Measurements from ENCODE around the gene ANKLE2.

ANKLE2 gene

GRCh38 chr12:132731574-132731973 lies 30.1 kb downstream of the ANKLE2 start:
- Histone ChIP-seq H3K79me2 (ENCODE audit: insufficient read depth, low read length) (no peaks in the 10 kb centered on the region), H3K9me3 (ENCODE audit: insufficient read depth, low read length) (no peaks in the 10 kb centered on the region), H3K9ac (ENCODE audit: low read length) (no peak overlapping the region), H3K27ac (ENCODE audit: low read depth, low read length) (no peak overlapping the region), H3K4me2 (ENCODE audit: low read depth, low read length, poor library complexity, severe bottlenecking) (no peak overlapping the region), H3K27me3 (ENCODE audit: low read length) (no peaks in the 10 kb centered on the region), H3K9me2 (replicated peaks; ENCODE audit: insufficient read depth, low read length) (no peaks in the 10 kb centered on the region), H2AFZ (ENCODE audit: low read depth, low read length, severe bottlenecking) (no peak overlapping the region), H3K36me3 (ENCODE audit: low read length) (peaks cover 35% of the 10 kb centered on the region; the same call in 1 of the 2 replicates), H3K4me3 (ENCODE audit: insufficient read depth, low read length, poor library complexity, severe bottlenecking) (no peak overlapping the region), H4K20me1 (ENCODE audit: low read depth, low read length) (no peaks in the 10 kb centered on the region), H3F3A (ENCODE audit: insufficient read depth) (peaks cover 8% of the 10 kb centered on the region; the same call in 1 of the 2 replicates)
- TF ChIP-seq CTCF (IDR thresholded peaks at IDR 0.05; ENCODE audit: insufficient read depth, low read length, poor library complexity, severe bottlenecking) (no peak), EZH2phosphoT487 (conservative IDR thresholded peaks at IDR 0.05; ENCODE audit: low read length) (no peak)

- H3K27me3 ChIP-seq (ENCODE audit: low read length), result no peaks in the 10 kb centered on the region
- H4K20me1 ChIP-seq (ENCODE audit: low read depth, low read length), result peaks cover 2% of the 10 kb centered on the region; the same call in 1 of the 2 replicates
- no peaks in the 10 kb centered on the region for H3K9me3 ChIP-seq (ENCODE audit: insufficient read depth, low read length)
- H3K79me2 ChIP-seq (ENCODE audit: insufficient read depth, low read length), result no peaks in the 10 kb centered on the region
- H3K9ac ChIP-seq (ENCODE audit: low read length), result no peak overlapping the region
- peaks cover 16% of the 10 kb centered on the region for H3F3A ChIP-seq (ENCODE audit: insufficient read depth)
- H3K9me2 ChIP-seq (replicated peaks; ENCODE audit: insufficient read depth, low read length), result no peaks in the 10 kb centered on the region
- no peak overlapping the region for H3K4me3 ChIP-seq (ENCODE audit: insufficient read depth, low read length, poor library complexity, severe bottlenecking)
- H3K36me3 ChIP-seq (ENCODE audit: low read length), result peaks cover 42% of the 10 kb centered on the region
- H3K27ac ChIP-seq (ENCODE audit: low read depth, low read length), result no peak overlapping the region
- no peak overlapping the region for H3K4me2 ChIP-seq (ENCODE audit: low read depth, low read length, poor library complexity, severe bottlenecking)
- TF ChIP-seq EZH2phosphoT487 (conservative IDR thresholded peaks at IDR 0.05; ENCODE audit: low read length), result no peak
- no peak for TF ChIP-seq CTCF (IDR thresholded peaks at IDR 0.05; ENCODE audit: insufficient read depth, low read length, poor library complexity, severe bottlenecking)
- H2AFZ ChIP-seq (ENCODE audit: low read depth, low read length, severe bottlenecking), result no peak overlapping the region
These were observed 31.3 kb downstream of the ANKLE2 start for GRCh38 chr12:132730353-132730752.

GRCh38 chr12:132729541-132730320 lies 31.9 kb downstream of the ANKLE2 start:
- Histone ChIP-seq H3K9me3 (ENCODE audit: insufficient read depth, low read length) (no peaks in the 10 kb centered on the region), H3K9me2 (replicated peaks; ENCODE audit: insufficient read depth, low read length) (no peaks in the 10 kb centered on the region), H3K4me3 (ENCODE audit: insufficient read depth, low read length, poor library complexity, severe bottlenecking) (no peak overlapping the region), H3K27me3 (ENCODE audit: low read length) (no peaks in the 10 kb centered on the region), H2AFZ (ENCODE audit: low read depth, low read length, severe bottlenecking) (no peak overlapping the region), H3K27ac (ENCODE audit: low read depth, low read length) (no peak overlapping the region), H3K4me2 (ENCODE audit: low read depth, low read length, poor library complexity, severe bottlenecking) (no peak overlapping the region), H3K79me2 (ENCODE audit: insufficient read depth, low read length) (no peaks in the 10 kb centered on the region), H3K9ac (ENCODE audit: low read length) (no peak overlapping the region), H4K20me1 (ENCODE audit: low read depth, low read length) (peaks cover 3% of the 10 kb centered on the region; the same call in 1 of the 2 replicates), H3K36me3 (ENCODE audit: low read length) (peaks cover 40% of the 10 kb centered on the region), H3F3A (ENCODE audit: insufficient read depth) (peaks cover 17% of the 10 kb centered on the region)
- no peak for TF ChIP-seq EZH2phosphoT487 (conservative IDR thresholded peaks at IDR 0.05; ENCODE audit: low read length)
- TF ChIP-seq CTCF (IDR thresholded peaks at IDR 0.05; ENCODE audit: insufficient read depth, low read length, poor library complexity, severe bottlenecking), result no peak

All from SU-DHL-6 (cell line).